Activated B cell treated with CpG ODN at 0.5 μM for 24 hours (primary cell): ENCODE measurements around the gene SLC45A3. TPM values are rescaled to one million over a fixed set of nuclear protein-coding genes. Genes with fewer than 3 reads are reported as not detected.

Experiments used
- ATAC-seq: fragments of 200-7000 bp; cut with Tn5 transposase; one replicate; pipeline ENCODE4 v1.10.0; 2021; ENCODE audit warnings: low read depth, mild to moderate bottlenecking, moderate library complexity
- CTCF ChIA-PET: fragments of 350-600 bp; sonication (Branson Sonifier 250); formaldehyde crosslinking; loops from one replicate; lab custom pipeline; 2021; ENCODE audit warnings: antibody characterized with exemption; lab: Charles Lee
- POLR2A ChIA-PET: fragments of 350-600 bp; sonication (Branson Sonifier 250); formaldehyde crosslinking; loops from one replicate; lab custom pipeline; 2021; ENCODE audit warnings: antibody characterized with exemption; lab: Charles Lee
- DNase-seq: peaks from one replicate; pipeline ENCODE4 v3.0.0; 2022
- H3K27ac Mint-ChIP-seq: one replicate; pipeline ENCODE4 v1.8.0; 2020; ENCODE audit warnings: mixed read lengths
- H3K27me3 Mint-ChIP-seq: one replicate; pipeline ENCODE4 v1.8.0; 2021; ENCODE audit warnings: mixed read lengths
- H3K36me3 Mint-ChIP-seq: one replicate; pipeline ENCODE4 v1.8.0; 2021; ENCODE audit warnings: low read depth, mixed read lengths
- H3K4me1 Mint-ChIP-seq: one replicate; pipeline ENCODE4 v1.8.0; 2021; ENCODE audit warnings: mixed read lengths
- H3K4me3 Mint-ChIP-seq: one replicate; pipeline ENCODE4 v1.8.0; 2020; ENCODE audit warnings: mild to moderate bottlenecking, mixed read lengths
- H3K9me3 Mint-ChIP-seq: one replicate; pipeline ENCODE4 v1.8.0; 2020; ENCODE audit warnings: mixed read lengths
- CTCF ChIP-seq: fragments of 200-600 bp; IDR thresholded peaks from one replicate; pipeline ENCODE4 v1.8.0; 2022; ENCODE audit warnings: antibody characterized with exemption, mild to moderate bottlenecking
- intact Hi-C: fragments of 100-400 bp; cut with micrococcal nuclease; formaldehyde crosslinking; loops from one replicate; pipeline ENCODE4 v1.15.1; 2024
- total RNA-seq: library from RNA; stranded (reverse); gene quantifications from 2 replicates; pipeline ENCODE4 v1.2.3, GENCODE V29; 2022

Gene SLC45A3
- total RNA-seq, 1 donor from 2014 or later = 7.4 TPM

GRCh38 chr1:205692423-205692822 lies 12.1 kb upstream of the SLC45A3 start:
- DNase-seq (no peak), ATAC-seq (no peak)
- Mint-ChIP-seq H3K27ac (no peak overlapping the region), H3K4me1 (peaks cover 9% of the 10 kb centered on the region), H3K27me3 (peaks cover 8% of the 10 kb centered on the region), H3K9me3 (no peaks in the 10 kb centered on the region), H3K36me3 (no peaks in the 10 kb centered on the region), H3K4me3 (no peak overlapping the region)
- intact Hi-C loops = loop anchor here (2.0 kb wide), 1 partner anchor 14 kb away; no protein-coding TSS in a partner anchor
- TF ChIP-seq CTCF = no peak
- CTCF ChIA-PET = interaction anchor here (0.7 kb wide), 1 partner anchor 33 kb away, joined by 3 read pairs; no protein-coding TSS in a partner anchor
- POLR2A ChIA-PET = no interaction called here

DNA sequence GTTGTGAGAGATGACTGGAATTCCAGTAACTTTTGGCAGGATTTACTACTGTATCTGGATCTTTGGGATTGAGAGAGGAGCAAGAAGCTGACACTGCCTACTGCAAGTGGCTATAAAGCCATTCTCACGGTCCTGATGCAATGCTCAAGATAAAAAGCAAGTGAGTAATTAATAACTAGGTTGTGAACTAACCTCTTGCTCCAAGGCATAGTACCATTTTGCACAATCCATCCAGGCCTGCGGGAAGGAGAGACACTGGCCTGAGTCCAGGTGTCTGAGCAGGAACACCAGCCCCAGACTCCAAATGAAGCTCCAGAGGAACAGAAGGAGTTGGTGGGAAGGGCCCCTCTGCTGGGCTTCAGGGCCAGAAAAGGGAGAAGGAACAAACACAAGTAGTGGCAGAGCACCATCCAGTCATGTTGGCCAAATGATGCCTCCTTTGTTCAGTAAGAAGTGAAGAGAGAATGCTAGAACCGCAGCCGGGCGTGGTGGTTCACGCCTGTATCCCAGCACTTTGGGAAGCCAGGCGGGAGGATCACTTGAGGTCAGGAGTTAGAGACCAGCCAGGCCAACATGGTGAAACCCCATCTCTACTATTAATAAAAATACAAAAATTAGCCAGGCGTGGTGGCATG lies 9.9 kb upstream of the SLC45A3 start:
- DNase-seq = no peak
- ChIA-PET CTCF (no interaction called here), POLR2A (no interaction called here)
- intact Hi-C loops = no loop called here
- Mint-ChIP-seq H3K36me3 (no peaks in the 10 kb centered on the region), H3K4me3 (no peak overlapping the region), H3K27ac (peak overlapping the region; percentile 24), H3K4me1 (peaks cover 9% of the 10 kb centered on the region), H3K9me3 (no peaks in the 10 kb centered on the region), H3K27me3 (no peaks in the 10 kb centered on the region)
- no peak for TF ChIP-seq CTCF
- no peak for ATAC-seq

DNA sequence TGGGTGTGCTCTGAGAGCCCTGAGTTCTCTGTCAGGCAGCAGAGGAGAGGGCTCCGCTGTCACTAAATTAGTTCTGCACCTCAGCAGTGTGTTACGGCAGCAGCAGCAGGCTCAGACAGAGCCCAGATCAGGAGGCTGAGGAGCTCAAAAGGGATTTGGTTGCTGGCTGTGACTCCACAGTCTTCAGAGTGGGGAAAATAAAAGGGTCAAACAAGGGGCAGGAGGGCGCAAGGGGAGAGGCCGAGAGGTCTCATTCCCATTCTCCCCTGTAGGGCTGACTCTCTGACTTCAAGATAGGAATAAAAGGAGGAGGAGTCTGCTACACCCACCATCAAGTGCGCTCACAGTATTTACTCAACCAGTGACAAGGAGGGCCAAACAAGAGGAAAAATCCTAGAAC lies 9.2 kb upstream of the SLC45A3 start:
- Mint-ChIP-seq H3K4me3 (no peak overlapping the region), H3K36me3 (no peaks in the 10 kb centered on the region), H3K27me3 (no peaks in the 10 kb centered on the region), H3K4me1 (peaks cover 9% of the 10 kb centered on the region), H3K27ac (no peak overlapping the region), H3K9me3 (no peaks in the 10 kb centered on the region)
- POLR2A ChIA-PET = no interaction called here
- TF ChIP-seq CTCF = no peak
- no peak for DNase-seq
- no peak for ATAC-seq
- intact Hi-C loops = no loop called here
- CTCF ChIA-PET = interaction anchor here (0.7 kb wide), 1 partner anchor 21 kb away, joined by 3 read pairs; no protein-coding TSS in a partner anchor

GRCh38 chr1:205688171-205689080 lies 8.1 kb upstream of the SLC45A3 start:
- CTCF ChIA-PET = interaction anchor here (1.2 kb wide), 1 partner anchor 30 kb away, joined by 5 read pairs; no protein-coding TSS in a partner anchor
- H3K4me3 Mint-ChIP-seq = no peak overlapping the region
- H3K9me3 Mint-ChIP-seq = no peaks in the 10 kb centered on the region
- ATAC-seq = no peak
- H3K4me1 Mint-ChIP-seq = peaks cover 6% of the 10 kb centered on the region
- H3K27ac Mint-ChIP-seq = no peak overlapping the region
- POLR2A ChIA-PET = interaction anchor here (0.6 to 0.9 kb wide), 2 partner anchors 15 to 19 kb away, joined by 3 read pairs; no protein-coding TSS in a partner anchor
- H3K36me3 Mint-ChIP-seq = no peaks in the 10 kb centered on the region
- DNase-seq = no peak
- intact Hi-C loops = no loop called here
- H3K27me3 Mint-ChIP-seq = no peaks in the 10 kb centered on the region
- TF ChIP-seq CTCF = no peak

DNA sequence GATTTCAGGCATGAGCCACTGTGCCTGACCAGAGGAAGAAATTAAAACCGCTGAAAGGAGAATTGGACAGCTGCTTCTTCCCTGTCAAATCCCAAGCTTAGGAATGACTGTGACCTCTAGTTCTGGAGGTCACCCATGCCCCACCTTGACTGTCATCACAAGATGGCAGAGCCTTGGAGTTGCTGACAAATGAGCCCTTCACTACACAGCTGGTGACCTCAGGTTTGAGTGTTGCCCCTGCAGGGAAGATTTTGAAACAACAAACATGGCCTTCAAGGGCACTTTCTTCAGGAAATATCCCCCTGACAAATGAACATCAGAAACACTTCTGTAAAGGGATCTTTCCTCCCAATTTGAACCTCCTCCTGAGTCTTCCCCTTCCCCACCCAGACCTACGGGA lies 6.9 kb upstream of the SLC45A3 start:
- TF ChIP-seq CTCF = no peak
- Mint-ChIP-seq H3K27ac (no peak overlapping the region), H3K4me1 (no peaks in the 10 kb centered on the region), H3K27me3 (no peaks in the 10 kb centered on the region), H3K4me3 (no peak overlapping the region), H3K36me3 (no peaks in the 10 kb centered on the region), H3K9me3 (no peaks in the 10 kb centered on the region)
- ChIA-PET POLR2A (interaction anchor here (0.9 kb wide), 1 partner anchor 18 kb away, joined by 3 read pairs; no protein-coding TSS in a partner anchor), CTCF (interaction anchor here (1.0 kb wide), 1 partner anchor 27 kb away, joined by 3 read pairs; no protein-coding TSS in a partner anchor)
- no peak for ATAC-seq
- no peak for DNase-seq
- intact Hi-C loops = no loop called here
